ENCODE data around the gene OR2B2. TPM values are rescaled to one million over a fixed set of nuclear protein-coding genes. Genes with fewer than 3 reads are reported as not detected.

OR2B2 gene
- total RNA-seq, 1 experiment from 2014 or later = not detected

DNA sequence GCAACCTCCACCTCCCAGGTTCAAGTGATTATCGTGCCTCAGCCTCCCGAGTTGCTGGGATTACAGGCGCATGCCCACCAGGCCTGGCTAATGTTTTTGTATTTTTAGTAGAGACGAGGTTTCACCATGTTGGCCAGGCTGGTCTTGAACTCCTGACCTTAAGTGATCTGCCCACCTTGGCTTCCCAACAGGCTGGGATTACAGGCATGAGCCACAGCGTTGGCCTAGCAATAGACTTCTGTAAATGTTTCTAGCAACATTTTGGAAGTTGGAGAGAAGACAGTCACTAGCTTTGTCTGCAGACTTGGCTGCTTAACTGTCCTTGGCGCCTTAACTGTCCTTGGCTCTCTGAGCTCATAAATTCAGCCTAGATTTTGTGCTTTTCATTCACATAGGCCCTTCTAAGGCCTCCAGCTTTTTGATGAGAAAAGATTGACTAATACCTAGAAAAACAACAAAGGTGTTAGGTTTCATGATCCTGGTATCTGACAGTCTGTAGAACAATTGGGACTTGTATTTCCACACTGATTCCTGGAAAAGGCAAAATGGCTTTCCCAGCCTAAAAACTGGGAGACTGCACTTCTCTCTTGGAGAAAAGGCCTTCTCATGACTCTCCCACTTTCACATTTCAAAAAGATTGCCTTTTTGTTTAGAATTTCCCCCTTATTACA, 49.7 kb downstream of the OR2B2 start:
- no peak overlapping the region for H3K27ac Mint-ChIP-seq (ENCODE audit: unreplicated experiment)

DNA sequence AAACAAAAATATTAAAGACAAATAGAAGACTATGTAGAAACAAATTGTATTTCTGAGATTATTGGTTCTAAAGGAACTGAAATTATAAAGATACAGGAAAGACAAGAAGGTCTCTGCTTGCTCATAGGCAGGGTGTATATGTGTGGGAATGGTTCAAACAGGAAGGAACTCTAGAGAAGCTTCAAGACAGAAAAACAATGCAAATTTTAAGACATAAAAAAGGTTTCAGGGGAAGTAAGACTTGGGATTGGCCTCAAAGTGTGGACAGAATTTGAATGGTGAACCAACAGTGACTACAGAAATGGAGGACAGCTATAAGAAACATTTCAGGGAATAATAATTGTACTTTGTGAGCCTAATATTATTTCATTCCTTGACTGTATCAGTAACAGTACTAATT, 50.3 kb downstream of the OR2B2 start:
- CTCF ChIA-PET = no interaction called here
- H3K36me3 Mint-ChIP-seq (ENCODE audit: insufficient read depth, unreplicated experiment) = peaks cover 34% of the 10 kb centered on the region
- intact Hi-C loops (cut with micrococcal nuclease; ENCODE audit: unreplicated experiment) = no loop called here
- POLR2A ChIA-PET = interaction anchor here (0.9 kb wide), 1 partner anchor 24 kb away, joined by 4 read pairs; a partner anchor contains a TSS
- no peaks in the 10 kb centered on the region for H3K36me3 ChIP-seq (ENCODE audit: control insufficient read depth, insufficient read depth, low read length)
- no peaks in the 10 kb centered on the region for H3K27me3 ChIP-seq (replicated peaks; ENCODE audit: control insufficient read depth, insufficient read depth, low read length)
- H3K4me1 Mint-ChIP-seq (ENCODE audit: low read depth, unreplicated experiment) = peaks cover 12% of the 10 kb centered on the region
- no peaks in the 10 kb centered on the region for H3K9me3 ChIP-seq
- no peak overlapping the region for H3K27ac Mint-ChIP-seq (ENCODE audit: unreplicated experiment)
- H3K4me3 ChIP-seq (ENCODE audit: low read depth, low read length) = no peak overlapping the region
- no peak overlapping the region for H3K4me3 Mint-ChIP-seq (ENCODE audit: unreplicated experiment)
- no peaks in the 10 kb centered on the region for H3K9me3 Mint-ChIP-seq (ENCODE audit: unreplicated experiment)
- TF ChIP-seq, protein P1, sequence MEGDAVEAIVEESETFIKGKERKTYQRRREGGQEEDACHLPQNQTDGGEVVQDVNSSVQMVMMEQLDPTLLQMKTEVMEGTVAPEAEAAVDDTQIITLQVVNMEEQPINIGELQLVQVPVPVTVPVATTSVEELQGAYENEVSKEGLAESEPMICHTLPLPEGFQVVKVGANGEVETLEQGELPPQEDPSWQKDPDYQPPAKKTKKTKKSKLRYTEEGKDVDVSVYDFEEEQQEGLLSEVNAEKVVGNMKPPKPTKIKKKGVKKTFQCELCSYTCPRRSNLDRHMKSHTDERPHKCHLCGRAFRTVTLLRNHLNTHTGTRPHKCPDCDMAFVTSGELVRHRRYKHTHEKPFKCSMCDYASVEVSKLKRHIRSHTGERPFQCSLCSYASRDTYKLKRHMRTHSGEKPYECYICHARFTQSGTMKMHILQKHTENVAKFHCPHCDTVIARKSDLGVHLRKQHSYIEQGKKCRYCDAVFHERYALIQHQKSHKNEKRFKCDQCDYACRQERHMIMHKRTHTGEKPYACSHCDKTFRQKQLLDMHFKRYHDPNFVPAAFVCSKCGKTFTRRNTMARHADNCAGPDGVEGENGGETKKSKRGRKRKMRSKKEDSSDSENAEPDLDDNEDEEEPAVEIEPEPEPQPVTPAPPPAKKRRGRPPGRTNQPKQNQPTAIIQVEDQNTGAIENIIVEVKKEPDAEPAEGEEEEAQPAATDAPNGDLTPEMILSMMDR (IDR thresholded peaks at IDR 0.05; ENCODE audit: insufficient read depth in 1 of 2, low read depth in 1 of 2, low read length in 1 of 2, severe bottlenecking in 1 of 2, unreplicated experiment in 1 of 2) = no peak
- DNase-seq = no peak
- no peaks in the 10 kb centered on the region for H3K4me1 ChIP-seq
- peaks cover 7% of the 10 kb centered on the region for H3K27me3 Mint-ChIP-seq (ENCODE audit: insufficient read depth, unreplicated experiment)
- no TSS peak for BruUV-seq (replicated peaks)

More for the DNA sequence above, 49.7 kb downstream of the OR2B2 start:
- no peaks in the 10 kb centered on the region for H3K9me3 Mint-ChIP-seq (ENCODE audit: unreplicated experiment)
- POLR2A ChIA-PET = interaction anchor here (0.9 kb wide), 1 partner anchor 24 kb away, joined by 4 read pairs; a partner anchor contains a TSS
- CTCF ChIA-PET = no interaction called here
- no peaks in the 10 kb centered on the region for H3K4me1 ChIP-seq
- H3K4me1 Mint-ChIP-seq (ENCODE audit: low read depth, unreplicated experiment) = peaks cover 12% of the 10 kb centered on the region
- H3K27me3 ChIP-seq (replicated peaks; ENCODE audit: control insufficient read depth, insufficient read depth, low read length) = no peaks in the 10 kb centered on the region
- H3K9me3 ChIP-seq = no peaks in the 10 kb centered on the region
- no peaks in the 10 kb centered on the region for H3K36me3 ChIP-seq (ENCODE audit: control insufficient read depth, insufficient read depth, low read length)
- no TSS peak for BruUV-seq (replicated peaks)
- TF ChIP-seq, protein P1 (IDR thresholded peaks at IDR 0.05; ENCODE audit: insufficient read depth in 1 of 2, low read depth in 1 of 2, low read length in 1 of 2, severe bottlenecking in 1 of 2, unreplicated experiment in 1 of 2) = no peak
- no peak for DNase-seq
- H3K27me3 Mint-ChIP-seq (ENCODE audit: insufficient read depth, unreplicated experiment) = peaks cover 9% of the 10 kb centered on the region
- intact Hi-C loops (cut with micrococcal nuclease; ENCODE audit: unreplicated experiment) = no loop called here
- no peak overlapping the region for H3K4me3 ChIP-seq (ENCODE audit: low read depth, low read length)
- no peak overlapping the region for H3K4me3 Mint-ChIP-seq (ENCODE audit: unreplicated experiment)
- H3K36me3 Mint-ChIP-seq (ENCODE audit: insufficient read depth, unreplicated experiment) = peaks cover 40% of the 10 kb centered on the region

DNA sequence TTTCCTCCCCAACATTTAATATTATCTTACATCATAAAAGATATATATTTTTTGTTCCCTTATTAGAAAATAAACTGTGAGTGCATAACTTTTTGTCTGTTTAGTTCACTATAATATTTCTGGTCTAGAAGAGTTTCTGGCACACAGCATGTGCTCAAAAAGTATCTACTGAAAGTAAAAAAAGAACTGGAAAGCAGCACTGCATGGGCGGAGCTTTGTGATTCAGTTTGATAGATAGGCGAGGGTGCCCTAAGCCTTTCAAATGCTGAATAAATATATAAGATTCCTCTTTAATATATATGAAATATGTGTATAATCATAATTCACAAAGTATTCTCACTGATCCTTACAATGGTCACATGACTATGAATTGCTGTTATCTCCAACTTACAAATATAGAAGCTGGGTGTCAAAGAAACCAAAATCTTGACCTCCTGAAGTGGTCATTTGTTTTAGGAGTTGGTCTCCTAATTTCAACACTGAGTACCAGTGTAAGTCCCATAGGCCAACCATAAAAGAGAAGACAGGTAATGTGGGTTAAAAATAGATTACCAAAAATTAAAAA, 50.8 kb downstream of the OR2B2 start:
- BruUV-seq (replicated peaks) = no TSS peak
- Histone ChIP-seq H3K36me3 (ENCODE audit: control insufficient read depth, insufficient read depth, low read length) (no peaks in the 10 kb centered on the region), H3K4me3 (ENCODE audit: low read depth, low read length) (no peak overlapping the region), H3K9me3 (no peaks in the 10 kb centered on the region), H3K27me3 (replicated peaks; ENCODE audit: control insufficient read depth, insufficient read depth, low read length) (no peaks in the 10 kb centered on the region), H3K4me1 (no peaks in the 10 kb centered on the region)
- Mint-ChIP-seq H3K27me3 (ENCODE audit: insufficient read depth, unreplicated experiment) (peaks cover 7% of the 10 kb centered on the region), H3K4me1 (ENCODE audit: low read depth, unreplicated experiment) (peaks cover 12% of the 10 kb centered on the region), H3K9me3 (ENCODE audit: unreplicated experiment) (no peaks in the 10 kb centered on the region), H3K4me3 (ENCODE audit: unreplicated experiment) (no peak overlapping the region), H3K27ac (ENCODE audit: unreplicated experiment) (no peak overlapping the region), H3K36me3 (ENCODE audit: insufficient read depth, unreplicated experiment) (peaks cover 29% of the 10 kb centered on the region)
- CTCF ChIA-PET = no interaction called here
- intact Hi-C loops (cut with micrococcal nuclease; ENCODE audit: unreplicated experiment) = no loop called here
- no peak for DNase-seq
- TF ChIP-seq, protein P1 (IDR thresholded peaks at IDR 0.05; ENCODE audit: insufficient read depth in 1 of 2, low read depth in 1 of 2, low read length in 1 of 2, severe bottlenecking in 1 of 2, unreplicated experiment in 1 of 2) = no peak
- POLR2A ChIA-PET = interaction anchor here (0.9 kb wide), 1 partner anchor 23 kb away, joined by 4 read pairs; a partner anchor contains a TSS

Other genes with a start within 250 kb of the OR2B2 start
- not detected in 2 replicates for gene OR2B6, start 44.8 kb upstream of the OR2B2 start, total RNA-seq (2022)
- 9.2 and 11.0 TPM in 2 replicates for gene ZNF165, start 168.2 kb upstream of the OR2B2 start, total RNA-seq (2022)
- 5.8 and 6.7 TPM in 2 replicates for gene ZSCAN16, start 212.2 kb upstream of the OR2B2 start, total RNA-seq (2022)
- gene ZKSCAN8, start 229.5 kb upstream of the OR2B2 start, total RNA-seq (2022) = 15.6 and 17.0 TPM in 2 replicates

Measured in Caco-2 (cell line).